H1 (cell line): ENCODE data around the gene NDUFA13. TPM values are rescaled to one million over a fixed set of nuclear protein-coding genes. Genes with fewer than 3 reads are reported as not detected.

Experiments used
- BCL11A ChIP-seq, 2 experiments: IDR thresholded peaks; one replicate each; pipeline ENCODE4 v1.6.1; 2011; ENCODE audit warnings: low read depth in 2 of 2, low read length in 2 of 2, mild to moderate bottlenecking in 2 of 2
- BRCA1 ChIP-seq: IDR thresholded peaks from 2 replicates; pipeline ENCODE4 v1.6.1; 2012; ENCODE audit warnings: low read depth, low read length, improper control_type of control experiment
- CTBP2 ChIP-seq: IDR thresholded peaks from 2 replicates; pipeline ENCODE4 v1.7.0; 2011; ENCODE audit warnings: borderline replicate concordance, mild to moderate bottlenecking, moderate library complexity, mixed read lengths, low read length; ENCODE audit not compliant: insufficient read depth, insufficient read length
- GABPA ChIP-seq: IDR thresholded peaks from 2 replicates; pipeline ENCODE4 v1.6.1; 2011; ENCODE audit warnings: mild to moderate bottlenecking, low read length, moderate library complexity, borderline replicate concordance; ENCODE audit not compliant: insufficient read depth
- JUN ChIP-seq: IDR thresholded peaks from 2 replicates; pipeline ENCODE4 v1.6.1; 2011; ENCODE audit warnings: low read depth, mild to moderate bottlenecking, improper control_type of control experiment, low read length
- PHF8 ChIP-seq: fragments of 200-600 bp; sonication (generic); conservative IDR thresholded peaks from 2 replicates; pipeline ENCODE4 v1.7.1; 2012; ENCODE audit warnings: low read depth, mild to moderate bottlenecking, inconsistent platforms, low read length, moderate library complexity
- POLR2A ChIP-seq, 2 experiments: IDR thresholded peaks; 1 replicate in 1 of 2; 2 replicates in 1 of 2; pipeline ENCODE4 v1.6.1; 2011; ENCODE audit warnings: low read depth in 2 of 2, low read length in 2 of 2, mild to moderate bottlenecking in 2 of 2; ENCODE audit errors: control extremely low read depth in 1 of 2
- polyA plus RNA-seq, 7 experiments: library from polyadenylated mRNA; depleted of rRNA in 3 of 7; stranded (reverse) in 5 of 7; unstranded in 2 of 7; fragments of >200 nt in 5 of 7; fragments of 200-250 nt in 2 of 7; gene quantifications; 1 replicate in 5 of 7; 2 replicates in 1 of 7; 4 replicates in 1 of 7; pipeline versions ENCODE4 v1.2.1 to v1.2.3, GENCODE V29; 2011 to 2013; ENCODE audit warnings: missing spikeins in 2 of 7, mixed read lengths in 2 of 7
- total RNA-seq: library from RNA; stranded (reverse); fragmentation: NEBNext Ultra II Directional; extraction: Animal tissue kit (Norgen Biotek cat#: 25700); gene quantifications from 2 replicates; pipeline ENCODE4 v1.2.1, GENCODE V29; 2021
- TF ChIP-seq, protein P1 (sequence below): IDR thresholded peaks from 2 replicates; pipeline ENCODE4 v1.6.1; 2012; ENCODE audit warnings: inconsistent platforms
- TF ChIP-seq, protein P2 (sequence below): IDR thresholded peaks from 2 replicates; pipeline ENCODE4 v1.6.1; 2011; ENCODE audit warnings: low read length, improper control_type of control experiment

NDUFA13 gene
- total and polyA plus RNA-seq, 2 of the 8 experiments (the other 6 are each of a cell fraction or from before 2014, with no cell fraction given) = 413 to 1,105 TPM

DNA sequence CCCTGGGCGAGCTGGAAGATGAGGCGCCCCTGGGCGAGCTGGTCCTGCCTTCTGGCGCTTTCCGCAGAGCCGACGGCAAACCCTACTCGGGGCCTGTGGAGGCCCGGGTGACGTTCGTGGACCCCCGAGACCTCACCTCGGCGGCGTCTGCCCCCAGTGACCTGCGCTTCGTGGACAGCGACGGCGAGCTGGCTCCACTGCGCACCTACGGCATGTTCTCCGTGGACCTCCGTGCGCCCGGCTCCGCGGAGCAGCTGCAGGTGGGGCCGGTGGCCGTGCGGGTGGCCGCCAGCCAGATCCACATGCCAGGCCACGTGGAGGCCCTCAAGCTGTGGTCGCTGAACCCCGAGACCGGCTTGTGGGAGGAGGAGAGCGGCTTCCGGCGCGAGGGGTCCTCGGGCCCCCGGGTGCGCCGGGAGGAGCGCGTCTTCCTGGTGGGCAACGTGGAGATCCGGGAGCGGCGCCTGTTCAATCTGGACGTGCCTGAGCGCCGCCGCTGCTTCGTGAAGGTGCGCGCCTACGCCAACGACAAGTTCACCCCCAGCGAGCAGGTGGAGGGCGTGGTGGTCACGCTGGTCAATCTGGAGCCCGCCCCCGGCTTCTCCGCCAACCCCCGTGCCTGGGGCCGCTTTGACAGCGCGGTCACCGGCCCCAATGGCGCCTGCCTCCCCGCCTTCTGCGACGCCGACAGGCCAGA is 28.4 kb downstream of the NDUFA13 start (continued):
- TF ChIP-seq BCL11A (IDR thresholded peaks at IDR 0.05; ENCODE audit: low read depth in 2 of 2, low read length in 2 of 2) (no peak), GABPA (no peak), CTBP2 (no peak), PHF8 (no peak), POLR2A (IDR thresholded peaks at IDR 0.05; ENCODE audit: control extremely low read depth in 1 of 2, low read depth in 2 of 2, low read length in 2 of 2) (no peak), BRCA1 (no peak), JUN (no peak)
- TF ChIP-seq, protein P1, sequence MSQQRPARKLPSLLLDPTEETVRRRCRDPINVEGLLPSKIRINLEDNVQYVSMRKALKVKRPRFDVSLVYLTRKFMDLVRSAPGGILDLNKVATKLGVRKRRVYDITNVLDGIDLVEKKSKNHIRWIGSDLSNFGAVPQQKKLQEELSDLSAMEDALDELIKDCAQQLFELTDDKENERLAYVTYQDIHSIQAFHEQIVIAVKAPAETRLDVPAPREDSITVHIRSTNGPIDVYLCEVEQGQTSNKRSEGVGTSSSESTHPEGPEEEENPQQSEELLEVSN = no peak
- TF ChIP-seq, protein P2, sequence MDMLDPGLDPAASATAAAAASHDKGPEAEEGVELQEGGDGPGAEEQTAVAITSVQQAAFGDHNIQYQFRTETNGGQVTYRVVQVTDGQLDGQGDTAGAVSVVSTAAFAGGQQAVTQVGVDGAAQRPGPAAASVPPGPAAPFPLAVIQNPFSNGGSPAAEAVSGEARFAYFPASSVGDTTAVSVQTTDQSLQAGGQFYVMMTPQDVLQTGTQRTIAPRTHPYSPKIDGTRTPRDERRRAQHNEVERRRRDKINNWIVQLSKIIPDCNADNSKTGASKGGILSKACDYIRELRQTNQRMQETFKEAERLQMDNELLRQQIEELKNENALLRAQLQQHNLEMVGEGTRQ = no peak
